KMS-11 (cell line): Measurements from ENCODE around the gene HMOX1.

ENCODE experiments used
- H2AFZ ChIP-seq: fragments of 200-600 bp; sonication (generic); 2 replicates; pipeline ENCODE4 v1.6.1; 2016; ENCODE audit warnings: antibody characterized with exemption, mixed run types, low read depth
- H3K27ac ChIP-seq: fragments of 200-600 bp; sonication (generic); 2 replicates; pipeline ENCODE4 v1.6.1; 2016; ENCODE audit warnings: mild to moderate bottlenecking, mixed run types
- H3K27me3 ChIP-seq: fragments of 200-600 bp; sonication (generic); 2 replicates; pipeline ENCODE4 v1.6.1; 2017; ENCODE audit warnings: mild to moderate bottlenecking, low read depth, mixed run types, moderate library complexity; ENCODE audit not compliant: insufficient read depth
- H3K36me3 ChIP-seq: fragments of 200-600 bp; sonication (generic); 2 replicates; pipeline ENCODE4 v1.6.1; 2017; ENCODE audit warnings: mild to moderate bottlenecking, mixed run types; ENCODE audit not compliant: insufficient read depth
- H3K4me1 ChIP-seq: fragments of 200-600 bp; sonication (generic); 2 replicates; pipeline ENCODE4 v1.6.1; 2016; ENCODE audit warnings: mild to moderate bottlenecking, low read depth, mixed run types; ENCODE audit not compliant: poor library complexity, severe bottlenecking
- H3K4me2 ChIP-seq: fragments of 200-600 bp; sonication (generic); 2 replicates; pipeline ENCODE4 v1.7.0; 2016; ENCODE audit warnings: mild to moderate bottlenecking, mixed run types
- H3K4me3 ChIP-seq: fragments of 200-600 bp; sonication (generic); IDR thresholded peaks from 2 replicates; pipeline ENCODE4 v1.6.1; 2017; ENCODE audit warnings: low read depth, low read length, mixed read lengths; ENCODE audit not compliant: insufficient read depth
- H3K79me2 ChIP-seq: fragments of 200-600 bp; sonication (generic); 2 replicates; pipeline ENCODE4 v1.6.1; 2016; ENCODE audit warnings: low read depth, mixed run types; ENCODE audit not compliant: insufficient read depth
- H3K9ac ChIP-seq: fragments of 200-600 bp; sonication (generic); 2 replicates; pipeline ENCODE4 v1.6.1; 2016; ENCODE audit warnings: mild to moderate bottlenecking, mixed run types
- H4K20me1 ChIP-seq: fragments of 200-600 bp; sonication (generic); 2 replicates; pipeline ENCODE4 v1.6.1; 2016; ENCODE audit warnings: mild to moderate bottlenecking, mixed run types; ENCODE audit not compliant: insufficient read depth
- CTCF ChIP-seq: fragments of 200-600 bp; sonication (generic); conservative IDR thresholded peaks from 2 replicates; pipeline ENCODE4 v1.6.1; 2017; ENCODE audit warnings: low read depth, mild to moderate bottlenecking, antibody characterized with exemption, low read length, moderate library complexity, mixed read lengths

Gene HMOX1

GRCh38 chr22:35384975-35385588 lies 4.2 kb downstream of the HMOX1 start:
- H4K20me1 ChIP-seq: no peaks in the 10 kb centered on the region
- H3K27ac ChIP-seq: no peak overlapping the region
- no peaks in the 10 kb centered on the region for H3K36me3 ChIP-seq
- TF ChIP-seq CTCF: no peak
- H3K4me1 ChIP-seq: peaks cover 21% of the 10 kb centered on the region
- H3K79me2 ChIP-seq: no peaks in the 10 kb centered on the region
- no peak overlapping the region for H3K4me3 ChIP-seq
- no peaks in the 10 kb centered on the region for H3K27me3 ChIP-seq
- no peak overlapping the region for H3K4me2 ChIP-seq
- no peak overlapping the region for H2AFZ ChIP-seq
- no peak overlapping the region for H3K9ac ChIP-seq

GRCh38 chr22:35386670-35387288 lies 5.9 kb downstream of the HMOX1 start:
- H2AFZ ChIP-seq: no peak overlapping the region
- no peaks in the 10 kb centered on the region for H4K20me1 ChIP-seq
- no peaks in the 10 kb centered on the region for H3K27me3 ChIP-seq
- H3K9ac ChIP-seq: no peak overlapping the region
- no peak overlapping the region for H3K27ac ChIP-seq
- TF ChIP-seq CTCF: no peak
- H3K79me2 ChIP-seq: no peaks in the 10 kb centered on the region
- H3K4me2 ChIP-seq: no peak overlapping the region
- no peaks in the 10 kb centered on the region for H3K36me3 ChIP-seq
- peaks cover 9% of the 10 kb centered on the region for H3K4me1 ChIP-seq
- no peak overlapping the region for H3K4me3 ChIP-seq

GRCh38 chr22:35390933-35391332 lies 10.0 kb downstream of the HMOX1 start:
- Histone ChIP-seq H3K27ac (no peak overlapping the region), H3K36me3 (no peaks in the 10 kb centered on the region), H3K27me3 (no peaks in the 10 kb centered on the region), H3K4me2 (no peak overlapping the region), H3K79me2 (no peaks in the 10 kb centered on the region), H2AFZ (no peak overlapping the region), H3K4me3 (no peak overlapping the region), H3K4me1 (no peaks in the 10 kb centered on the region), H3K9ac (no peak overlapping the region), H4K20me1 (no peaks in the 10 kb centered on the region)
- TF ChIP-seq CTCF: no peak

GRCh38 chr22:35392357-35392756 lies 11.5 kb downstream of the HMOX1 start:
- no peak overlapping the region for H3K4me2 ChIP-seq
- H4K20me1 ChIP-seq: no peaks in the 10 kb centered on the region
- no peaks in the 10 kb centered on the region for H3K79me2 ChIP-seq
- H3K36me3 ChIP-seq: no peaks in the 10 kb centered on the region
- no peak overlapping the region for H3K9ac ChIP-seq
- H2AFZ ChIP-seq: no peak overlapping the region
- H3K27me3 ChIP-seq: no peaks in the 10 kb centered on the region
- no peak for TF ChIP-seq CTCF
- H3K4me1 ChIP-seq: no peaks in the 10 kb centered on the region
- no peak overlapping the region for H3K4me3 ChIP-seq
- no peak overlapping the region for H3K27ac ChIP-seq
